HG02885 (cell line): Measurements from ENCODE around the gene SLC1A4.
A peak's percentile ranks its signal among the peaks of the same experiment; 100 is the strongest.

Experiments used
- ATAC-seq: cut with Tn5 transposase; IDR thresholded peaks from one replicate; pipeline ENCODE4 v1.9.1; 2021; ENCODE audit warnings: mild to moderate bottlenecking; ENCODE audit not compliant: unreplicated experiment, poor library complexity

Gene SLC1A4

GRCh38 chr2:65045651-65046050 lies 56.5 kb downstream of the SLC1A4 start:
- ATAC-seq = no peak

- ATAC-seq = no peak
Measured at GRCh38 chr2:65046633-65047407, 57.6 kb downstream of the SLC1A4 start.

DNA sequence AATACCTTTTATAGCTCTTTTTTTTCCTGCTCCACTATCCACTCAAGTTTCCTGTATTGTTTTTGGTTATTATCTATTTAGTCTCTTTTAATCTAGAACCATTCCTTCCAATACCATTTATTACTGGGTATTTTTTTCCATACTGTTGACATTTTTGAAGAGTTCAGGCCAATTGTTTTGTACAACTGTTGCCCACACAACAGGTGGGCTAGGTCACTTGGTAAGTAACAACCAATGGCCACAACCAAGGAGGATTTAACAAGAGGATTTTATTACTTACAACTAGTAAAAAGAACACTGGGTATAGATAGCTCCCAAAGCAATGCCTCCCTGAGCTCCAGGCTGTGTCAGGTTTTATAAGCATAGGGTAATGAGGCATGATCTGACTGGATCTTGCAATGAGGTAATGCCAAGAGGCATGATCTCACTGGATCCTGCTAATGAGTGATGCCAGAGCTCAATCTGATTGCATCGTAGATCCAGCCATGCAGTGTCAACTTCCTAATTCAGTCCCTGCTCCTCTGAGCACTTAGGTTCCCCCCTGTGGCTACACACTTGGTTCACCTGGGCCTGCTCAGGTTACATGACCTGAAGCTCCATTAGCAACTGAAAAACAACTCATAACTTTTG lies 59.9 kb downstream of the SLC1A4 start:
- ATAC-seq = no peak

GRCh38 chr2:65050931-65051330 lies 61.7 kb downstream of the SLC1A4 start:
- no peak for ATAC-seq

DNA sequence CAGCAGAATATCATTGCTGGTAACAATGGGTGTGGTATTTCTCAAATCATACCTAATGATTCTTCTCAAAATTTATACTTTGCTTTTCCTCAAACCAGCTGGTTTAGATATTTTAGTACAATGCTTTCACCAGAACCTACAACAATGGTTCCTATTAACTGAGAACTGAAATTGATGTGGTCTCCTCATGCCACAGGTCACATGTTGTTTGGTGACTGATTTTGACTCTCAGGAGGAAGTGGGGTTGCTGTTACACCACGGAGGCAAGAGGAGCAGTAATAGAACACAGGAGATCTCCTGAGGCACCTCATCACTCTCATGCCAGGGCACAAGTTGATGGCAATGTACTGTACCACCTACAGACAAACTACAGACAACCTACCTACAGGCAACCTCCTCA lies 64.0 kb downstream of the SLC1A4 start:
- ATAC-seq = peak; percentile 57

GRCh38 chr2:65054749-65055421 lies 65.7 kb downstream of the SLC1A4 start:
- no peak for ATAC-seq

GRCh38 chr2:65055422-65056214 lies 66.4 kb downstream of the SLC1A4 start:
- peak; percentile 34 for ATAC-seq

- ATAC-seq = peak; percentile 86
Measured at GRCh38 chr2:65056215-65057053, 67.2 kb downstream of the SLC1A4 start, which contains the start of gene CEP68. Gene CEP68 (plus strand): TSS chr2:65056416. CDS start chr2:65069445, 13,029 bp downstream.

GRCh38 chr2:65057054-65057375 lies 67.8 kb downstream of the SLC1A4 start:
- no peak for ATAC-seq

DNA sequence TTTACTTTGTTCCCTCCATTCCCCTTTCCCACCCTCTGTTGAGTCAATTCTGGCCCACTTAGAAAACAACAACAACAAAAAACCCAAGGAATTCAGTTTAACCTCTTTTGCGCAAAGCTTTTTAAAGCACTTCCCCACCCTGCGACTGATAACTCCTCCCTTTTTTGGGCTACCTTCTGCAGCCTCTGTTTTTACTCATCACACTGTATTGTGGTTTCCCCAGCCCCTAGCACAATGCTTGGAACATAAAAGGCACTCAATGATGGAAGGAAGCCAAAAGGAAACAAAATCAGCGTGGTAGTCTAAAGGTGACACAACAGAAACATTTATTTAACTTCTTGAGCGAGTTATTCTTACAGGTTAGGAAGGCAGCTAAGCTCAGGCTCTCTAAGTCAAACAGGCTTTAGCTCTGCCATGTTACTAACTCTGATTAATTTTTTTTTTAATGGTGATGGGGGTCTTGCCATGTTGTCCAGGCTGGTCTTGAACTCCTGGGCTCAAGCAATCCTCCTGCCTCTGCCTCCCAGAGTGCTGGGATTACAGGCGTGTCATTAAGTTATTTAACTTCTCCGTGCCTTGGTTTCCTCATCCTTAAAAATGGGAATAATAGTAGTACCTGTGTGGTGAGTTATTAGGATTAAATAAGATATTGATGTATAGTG lies 68.3 kb downstream of the SLC1A4 start:
- peak; percentile 33 for ATAC-seq

DNA sequence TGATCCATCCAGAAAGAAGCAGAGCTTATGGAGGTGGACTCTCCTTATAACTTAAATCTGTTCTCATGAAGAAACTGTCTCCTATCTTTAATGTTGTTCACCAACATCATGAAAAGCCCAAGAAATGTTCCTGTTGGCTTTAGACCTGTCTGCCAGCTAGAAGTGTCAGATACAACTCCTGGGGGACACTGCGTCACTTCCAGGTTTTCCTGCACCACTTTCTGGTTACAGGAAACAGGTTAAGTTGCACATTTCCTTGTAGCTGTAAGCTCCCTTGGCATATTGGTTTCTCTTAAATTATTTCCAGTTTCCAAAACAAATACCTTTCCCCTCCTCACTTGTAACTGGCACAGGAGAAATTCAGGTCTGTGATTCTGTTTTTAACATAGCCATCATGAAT lies 69.9 kb downstream of the SLC1A4 start:
- no peak for ATAC-seq

- no peak for ATAC-seq
Measured at GRCh38 chr2:65061146-65061909, 72.1 kb downstream of the SLC1A4 start.

DNA sequence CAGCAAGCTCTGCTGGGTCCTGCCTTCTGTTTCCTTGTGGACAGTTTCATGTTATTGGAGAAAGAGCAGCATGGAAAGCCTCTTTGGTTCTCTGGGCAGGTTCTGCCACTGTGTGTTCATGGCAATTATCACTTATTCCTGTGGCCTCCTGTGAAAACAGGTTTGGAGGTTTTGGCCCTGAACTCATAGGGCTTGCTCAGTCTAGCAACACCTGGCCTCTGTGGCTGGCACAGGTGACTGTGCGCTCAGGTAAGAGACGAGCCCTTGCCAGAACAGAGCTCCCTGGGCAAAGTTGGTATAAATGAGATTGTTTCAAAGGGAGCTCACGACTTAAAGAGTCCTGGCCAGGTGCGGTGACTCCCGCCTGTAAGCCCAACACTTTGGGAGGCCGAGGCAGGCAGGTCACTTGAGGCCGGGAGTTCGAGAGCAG lies 72.7 kb downstream of the SLC1A4 start:
- ATAC-seq = no peak

GRCh38 chr2:65062843-65063825 lies 73.9 kb downstream of the SLC1A4 start:
- ATAC-seq = no peak

GRCh38 chr2:65064728-65065552 lies 75.7 kb downstream of the SLC1A4 start:
- peak; percentile 84 for ATAC-seq

DNA sequence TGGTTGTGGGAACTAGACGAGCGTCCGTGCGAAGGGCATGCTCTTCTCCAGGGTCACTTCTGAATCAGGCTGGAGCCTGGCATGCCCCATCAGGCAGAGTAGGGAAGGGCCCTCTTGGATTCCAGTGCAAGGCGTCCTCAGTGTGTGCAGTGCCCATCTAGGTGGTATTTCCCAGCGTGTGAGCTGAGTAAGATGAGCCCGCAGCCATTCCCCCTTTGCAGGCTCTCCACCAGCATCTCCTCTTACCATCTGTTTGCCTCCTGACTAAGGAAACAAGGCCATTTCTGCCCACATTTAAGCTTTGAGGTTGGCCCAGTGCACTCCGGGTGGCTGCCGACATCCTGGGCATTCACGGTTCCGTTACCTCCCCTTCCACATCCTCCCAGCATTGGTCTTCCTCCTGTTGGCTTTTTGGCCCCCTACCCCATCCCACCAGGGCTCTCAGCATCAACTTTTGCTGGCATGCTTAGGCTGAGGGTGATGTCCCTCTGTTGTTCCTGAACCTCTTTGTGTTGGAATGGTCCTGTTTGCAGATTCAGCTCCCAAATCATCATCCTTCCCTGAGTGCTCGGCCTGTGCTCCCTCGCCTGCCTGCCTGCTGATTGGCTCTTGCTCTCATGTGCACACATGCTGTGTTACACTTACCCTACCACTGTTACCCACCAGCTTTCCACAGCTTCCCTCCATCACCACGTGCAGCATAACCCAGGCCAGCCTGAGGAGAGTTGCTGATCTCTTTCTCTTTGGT lies 78.8 kb downstream of the SLC1A4 start:
- no peak for ATAC-seq
